ENCODE data around the gene SOHLH1. TPM values are rescaled to one million over a fixed set of nuclear protein-coding genes. Genes with fewer than 3 reads are reported as not detected.

SOHLH1 gene
- total and polyA plus RNA-seq, 10 of the 15 experiments (the other 5 are each of a cell fraction or from before 2014, with no cell fraction given): not detected

DNA sequence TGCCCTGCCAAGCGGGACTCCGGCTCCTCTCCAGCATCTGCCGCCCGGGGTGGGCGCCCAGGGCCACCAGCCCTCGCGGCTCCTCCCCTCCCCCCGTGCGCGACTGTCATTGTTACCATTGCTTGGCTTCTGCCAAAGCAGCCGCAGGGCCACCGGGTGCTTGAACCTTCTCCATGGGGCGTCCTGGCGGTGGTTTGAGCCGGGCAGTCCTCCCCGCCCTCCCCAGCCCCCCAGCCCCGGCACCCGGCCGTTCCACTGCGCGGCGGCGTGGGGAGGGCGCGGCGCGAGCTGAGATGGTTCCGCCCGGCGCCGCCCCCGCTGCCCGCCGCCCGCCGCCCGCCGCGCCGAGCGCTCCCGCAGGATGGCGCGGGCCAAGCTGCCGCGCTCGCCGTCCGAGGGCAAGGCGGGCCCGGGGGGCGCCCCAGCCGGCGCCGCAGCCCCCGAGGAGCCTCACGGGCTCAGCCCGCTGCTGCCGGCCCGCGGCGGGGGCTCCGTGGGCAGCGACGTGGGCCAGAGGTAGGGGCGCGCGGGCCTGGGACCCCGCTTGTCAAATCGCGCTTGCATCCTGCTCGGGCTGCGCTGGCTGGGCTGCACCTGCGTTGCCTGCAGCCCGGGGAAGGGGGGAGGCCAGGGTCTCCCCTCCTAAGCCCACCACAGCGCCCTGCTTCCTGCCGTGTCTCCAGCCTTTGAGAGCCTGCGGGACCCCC is 37.1 kb upstream of the SOHLH1 start:
- no peak for ATAC-seq
- ChIA-PET SMC1A (ENCODE audit: uncharacterized antibody, unreplicated experiment) (no interaction called here), CTCF (no interaction called here), RAD21 (ENCODE audit: unreplicated experiment) (no interaction called here), POLR2A (no interaction called here)
- Histone ChIP-seq H3K4me1 (ENCODE audit: control insufficient read depth, insufficient read depth, low read length) (no peaks in the 10 kb centered on the region), H3K79me2 (ENCODE audit: control insufficient read depth, insufficient read depth, low read length) (no peaks in the 10 kb centered on the region), H3K9ac (ENCODE audit: control insufficient read depth, insufficient read depth, low read length) (no peak overlapping the region), H3K4me2 (ENCODE audit: control insufficient read depth, insufficient read depth) (no peak overlapping the region), H3K27ac (ENCODE audit: control insufficient read depth, insufficient read depth) (no peak overlapping the region), H2AFZ (ENCODE audit: control insufficient read depth, low read depth, low read length) (no peak overlapping the region), H3K27me3 (replicated peaks in 1 of 2; ENCODE audit: control insufficient read depth in 2 of 2, insufficient read depth in 2 of 2, low read length in 1 of 2) (no peaks in the 10 kb centered on the region; a peak in 1 of 4 replicates), H3K9me3 (replicated peaks; ENCODE audit: control insufficient read depth, insufficient read depth, low read length) (no peaks in the 10 kb centered on the region; the same call in 2 of the 3 replicates), H4K20me1 (ENCODE audit: control insufficient read depth, insufficient read depth) (no peaks in the 10 kb centered on the region), H3K36me3 (ENCODE audit: control insufficient read depth in 2 of 2, insufficient read depth in 2 of 2, low read length in 1 of 2) (no peaks in the 10 kb centered on the region), H3K4me3 (no peak overlapping the region)
- no TSS peak for BruUV-seq (replicated peaks)
- intact Hi-C loops (cut with micrococcal nuclease; ENCODE audit: unreplicated experiment): no loop called here
- no peak for FAIRE-seq
- 41% methylated on average over 36 of the region's 78 CpGs for WGBS (ENCODE audit: insufficient coverage, insufficient replicate concordance, low lambda C conversion rate, missing lambda C conversion rate)
- DNase-seq (ENCODE audit: low read depth, low spot score): no peak
- in situ Hi-C loops (cut with MboI): no loop called here
- TF ChIP-seq, protein P1, sequence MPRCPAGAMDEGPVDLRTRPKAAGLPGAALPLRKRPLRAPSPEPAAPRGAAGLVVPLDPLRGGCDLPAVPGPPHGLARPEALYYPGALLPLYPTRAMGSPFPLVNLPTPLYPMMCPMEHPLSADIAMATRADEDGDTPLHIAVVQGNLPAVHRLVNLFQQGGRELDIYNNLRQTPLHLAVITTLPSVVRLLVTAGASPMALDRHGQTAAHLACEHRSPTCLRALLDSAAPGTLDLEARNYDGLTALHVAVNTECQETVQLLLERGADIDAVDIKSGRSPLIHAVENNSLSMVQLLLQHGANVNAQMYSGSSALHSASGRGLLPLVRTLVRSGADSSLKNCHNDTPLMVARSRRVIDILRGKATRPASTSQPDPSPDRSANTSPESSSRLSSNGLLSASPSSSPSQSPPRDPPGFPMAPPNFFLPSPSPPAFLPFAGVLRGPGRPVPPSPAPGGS (IDR thresholded peaks at IDR 0.05; ENCODE audit: borderline replicate concordance, insufficient read depth, low read depth, low read length, poor library complexity, severe bottlenecking): no peak
- TF ChIP-seq YY1 (IDR thresholded peaks at IDR 0.05; ENCODE audit: low read depth, low read length): no peak
- TF ChIP-seq, protein P2, sequence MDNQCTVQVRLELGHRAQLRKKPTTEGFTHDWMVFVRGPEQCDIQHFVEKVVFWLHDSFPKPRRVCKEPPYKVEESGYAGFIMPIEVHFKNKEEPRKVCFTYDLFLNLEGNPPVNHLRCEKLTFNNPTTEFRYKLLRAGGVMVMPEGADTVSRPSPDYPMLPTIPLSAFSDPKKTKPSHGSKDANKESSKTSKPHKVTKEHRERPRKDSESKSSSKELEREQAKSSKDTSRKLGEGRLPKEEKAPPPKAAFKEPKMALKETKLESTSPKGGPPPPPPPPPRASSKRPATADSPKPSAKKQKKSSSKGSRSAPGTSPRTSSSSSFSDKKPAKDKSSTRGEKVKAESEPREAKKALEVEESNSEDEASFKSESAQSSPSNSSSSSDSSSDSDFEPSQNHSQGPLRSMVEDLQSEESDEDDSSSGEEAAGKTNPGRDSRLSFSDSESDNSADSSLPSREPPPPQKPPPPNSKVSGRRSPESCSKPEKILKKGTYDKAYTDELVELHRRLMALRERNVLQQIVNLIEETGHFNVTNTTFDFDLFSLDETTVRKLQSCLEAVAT (IDR thresholded peaks at IDR 0.05): no peak
- TF ChIP-seq MYB (IDR thresholded peaks at IDR 0.05; ENCODE audit: borderline replicate concordance, low read depth, low read length): no peak
- TF ChIP-seq, protein P3, sequence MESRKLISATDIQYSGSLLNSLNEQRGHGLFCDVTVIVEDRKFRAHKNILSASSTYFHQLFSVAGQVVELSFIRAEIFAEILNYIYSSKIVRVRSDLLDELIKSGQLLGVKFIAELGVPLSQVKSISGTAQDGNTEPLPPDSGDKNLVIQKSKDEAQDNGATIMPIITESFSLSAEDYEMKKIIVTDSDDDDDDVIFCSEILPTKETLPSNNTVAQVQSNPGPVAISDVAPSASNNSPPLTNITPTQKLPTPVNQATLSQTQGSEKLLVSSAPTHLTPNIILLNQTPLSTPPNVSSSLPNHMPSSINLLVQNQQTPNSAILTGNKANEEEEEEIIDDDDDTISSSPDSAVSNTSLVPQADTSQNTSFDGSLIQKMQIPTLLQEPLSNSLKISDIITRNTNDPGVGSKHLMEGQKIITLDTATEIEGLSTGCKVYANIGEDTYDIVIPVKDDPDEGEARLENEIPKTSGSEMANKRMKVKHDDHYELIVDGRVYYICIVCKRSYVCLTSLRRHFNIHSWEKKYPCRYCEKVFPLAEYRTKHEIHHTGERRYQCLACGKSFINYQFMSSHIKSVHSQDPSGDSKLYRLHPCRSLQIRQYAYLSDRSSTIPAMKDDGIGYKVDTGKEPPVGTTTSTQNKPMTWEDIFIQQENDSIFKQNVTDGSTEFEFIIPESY (IDR thresholded peaks at IDR 0.05): no peak
- TF ChIP-seq ZNF217 (IDR thresholded peaks at IDR 0.05): no peak
- TF ChIP-seq IKZF2 (IDR thresholded peaks at IDR 0.05): no peak
- TF ChIP-seq, protein P4, sequence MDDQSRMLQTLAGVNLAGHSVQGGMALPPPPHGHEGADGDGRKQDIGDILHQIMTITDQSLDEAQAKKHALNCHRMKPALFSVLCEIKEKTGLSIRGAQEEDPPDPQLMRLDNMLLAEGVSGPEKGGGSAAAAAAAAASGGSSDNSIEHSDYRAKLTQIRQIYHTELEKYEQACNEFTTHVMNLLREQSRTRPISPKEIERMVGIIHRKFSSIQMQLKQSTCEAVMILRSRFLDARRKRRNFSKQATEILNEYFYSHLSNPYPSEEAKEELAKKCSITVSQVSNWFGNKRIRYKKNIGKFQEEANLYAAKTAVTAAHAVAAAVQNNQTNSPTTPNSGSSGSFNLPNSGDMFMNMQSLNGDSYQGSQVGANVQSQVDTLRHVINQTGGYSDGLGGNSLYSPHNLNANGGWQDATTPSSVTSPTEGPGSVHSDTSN (IDR thresholded peaks at IDR 0.05; ENCODE audit: insufficient replicate concordance, low read depth, low read length): no peak
- TF ChIP-seq, protein P5, sequence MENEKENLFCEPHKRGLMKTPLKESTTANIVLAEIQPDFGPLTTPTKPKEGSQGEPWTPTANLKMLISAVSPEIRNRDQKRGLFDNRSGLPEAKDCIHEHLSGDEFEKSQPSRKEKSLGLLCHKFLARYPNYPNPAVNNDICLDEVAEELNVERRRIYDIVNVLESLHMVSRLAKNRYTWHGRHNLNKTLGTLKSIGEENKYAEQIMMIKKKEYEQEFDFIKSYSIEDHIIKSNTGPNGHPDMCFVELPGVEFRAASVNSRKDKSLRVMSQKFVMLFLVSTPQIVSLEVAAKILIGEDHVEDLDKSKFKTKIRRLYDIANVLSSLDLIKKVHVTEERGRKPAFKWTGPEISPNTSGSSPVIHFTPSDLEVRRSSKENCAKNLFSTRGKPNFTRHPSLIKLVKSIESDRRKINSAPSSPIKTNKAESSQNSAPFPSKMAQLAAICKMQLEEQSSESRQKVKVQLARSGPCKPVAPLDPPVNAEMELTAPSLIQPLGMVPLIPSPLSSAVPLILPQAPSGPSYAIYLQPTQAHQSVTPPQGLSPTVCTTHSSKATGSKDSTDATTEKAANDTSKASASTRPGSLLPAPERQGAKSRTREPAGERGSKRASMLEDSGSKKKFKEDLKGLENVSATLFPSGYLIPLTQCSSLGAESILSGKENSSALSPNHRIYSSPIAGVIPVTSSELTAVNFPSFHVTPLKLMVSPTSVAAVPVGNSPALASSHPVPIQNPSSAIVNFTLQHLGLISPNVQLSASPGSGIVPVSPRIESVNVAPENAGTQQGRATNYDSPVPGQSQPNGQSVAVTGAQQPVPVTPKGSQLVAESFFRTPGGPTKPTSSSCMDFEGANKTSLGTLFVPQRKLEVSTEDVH (IDR thresholded peaks at IDR 0.05; ENCODE audit: low read depth, partially characterized antibody): no peak
- TF ChIP-seq FOXM1 (IDR thresholded peaks at IDR 0.05; ENCODE audit: low read depth, low read length): no peak
- TF ChIP-seq SUZ12 (IDR thresholded peaks at IDR 0.05; ENCODE audit: unreplicated experiment): no peak
- no peak for TF ChIP-seq WRNIP1 (IDR thresholded peaks at IDR 0.05; ENCODE audit: borderline replicate concordance, low read depth, low read length)
- TF ChIP-seq, protein P6, sequence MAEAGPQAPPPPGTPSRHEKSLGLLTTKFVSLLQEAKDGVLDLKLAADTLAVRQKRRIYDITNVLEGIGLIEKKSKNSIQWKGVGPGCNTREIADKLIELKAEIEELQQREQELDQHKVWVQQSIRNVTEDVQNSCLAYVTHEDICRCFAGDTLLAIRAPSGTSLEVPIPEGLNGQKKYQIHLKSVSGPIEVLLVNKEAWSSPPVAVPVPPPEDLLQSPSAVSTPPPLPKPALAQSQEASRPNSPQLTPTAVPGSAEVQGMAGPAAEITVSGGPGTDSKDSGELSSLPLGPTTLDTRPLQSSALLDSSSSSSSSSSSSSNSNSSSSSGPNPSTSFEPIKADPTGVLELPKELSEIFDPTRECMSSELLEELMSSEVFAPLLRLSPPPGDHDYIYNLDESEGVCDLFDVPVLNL (IDR thresholded peaks at IDR 0.05; ENCODE audit: low read depth, low read length): no peak

Measured in GM12878 (cell line).